HG02763 (cell line): ENCODE results near the gene SH2D1A.

Experiments
- ATAC-seq: cut with Tn5 transposase; IDR thresholded peaks from one replicate; pipeline ENCODE4 v1.9.1; 2021; ENCODE audit warnings: mild to moderate bottlenecking, moderate library complexity; ENCODE audit not compliant: unreplicated experiment

The SH2D1A gene

GRCh38 chrX:124415115-124415800 is 68.9 kb downstream of the SH2D1A start:
- no peak for ATAC-seq

- ATAC-seq, result no peak
Observed at GRCh38 chrX:124421898-124422655, 75.7 kb downstream of the SH2D1A start.
